Measurements from ENCODE around the gene ZNF597.

DNA sequence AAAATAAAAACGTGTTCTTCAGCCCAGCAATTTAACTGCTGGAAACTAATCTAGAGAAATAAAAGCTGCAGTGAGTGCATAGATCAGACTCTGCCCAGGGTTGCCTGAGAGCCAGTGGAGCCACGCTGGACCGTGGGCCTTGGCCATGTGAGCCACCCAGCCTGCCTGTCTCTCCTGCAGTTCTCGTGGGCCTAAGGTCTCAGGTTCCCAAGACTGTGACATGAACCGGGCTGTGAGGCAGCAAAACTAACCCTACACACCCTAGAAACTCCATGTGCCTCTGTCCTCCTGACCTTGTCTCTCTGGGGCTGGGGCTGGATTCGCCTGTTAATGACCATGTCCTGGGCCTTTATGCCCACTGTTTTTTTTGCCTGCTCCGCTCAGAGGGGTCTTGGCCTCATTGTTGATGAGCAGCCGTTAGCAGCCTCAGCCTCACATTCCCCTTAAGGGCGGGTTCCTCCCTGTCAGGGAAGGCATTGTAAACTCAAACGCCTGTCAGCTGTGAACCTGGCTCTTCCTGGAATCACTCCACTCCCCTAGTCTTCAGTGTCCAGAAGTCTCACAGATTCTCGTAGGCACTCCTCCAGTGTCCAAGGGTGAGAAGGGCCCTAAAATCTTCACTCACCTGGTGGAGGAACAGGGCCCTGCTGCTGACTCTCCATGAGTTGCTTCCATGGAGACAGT lies 35.1 kb upstream of the ZNF597 start:
- no peak for TF ChIP-seq JUNB (IDR thresholded peaks at IDR 0.05; ENCODE audit: unreplicated experiment)
- TF ChIP-seq EZH2 (IDR thresholded peaks at IDR 0.05; ENCODE audit: low read depth, unreplicated experiment), result no peak
- TF ChIP-seq, protein P1, sequence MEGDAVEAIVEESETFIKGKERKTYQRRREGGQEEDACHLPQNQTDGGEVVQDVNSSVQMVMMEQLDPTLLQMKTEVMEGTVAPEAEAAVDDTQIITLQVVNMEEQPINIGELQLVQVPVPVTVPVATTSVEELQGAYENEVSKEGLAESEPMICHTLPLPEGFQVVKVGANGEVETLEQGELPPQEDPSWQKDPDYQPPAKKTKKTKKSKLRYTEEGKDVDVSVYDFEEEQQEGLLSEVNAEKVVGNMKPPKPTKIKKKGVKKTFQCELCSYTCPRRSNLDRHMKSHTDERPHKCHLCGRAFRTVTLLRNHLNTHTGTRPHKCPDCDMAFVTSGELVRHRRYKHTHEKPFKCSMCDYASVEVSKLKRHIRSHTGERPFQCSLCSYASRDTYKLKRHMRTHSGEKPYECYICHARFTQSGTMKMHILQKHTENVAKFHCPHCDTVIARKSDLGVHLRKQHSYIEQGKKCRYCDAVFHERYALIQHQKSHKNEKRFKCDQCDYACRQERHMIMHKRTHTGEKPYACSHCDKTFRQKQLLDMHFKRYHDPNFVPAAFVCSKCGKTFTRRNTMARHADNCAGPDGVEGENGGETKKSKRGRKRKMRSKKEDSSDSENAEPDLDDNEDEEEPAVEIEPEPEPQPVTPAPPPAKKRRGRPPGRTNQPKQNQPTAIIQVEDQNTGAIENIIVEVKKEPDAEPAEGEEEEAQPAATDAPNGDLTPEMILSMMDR (conservative IDR thresholded peaks at IDR 0.05; ENCODE audit: low read depth in 2 of 2), result no peak
- TF ChIP-seq POLR2AphosphoS5 (IDR thresholded peaks at IDR 0.05; ENCODE audit: low read depth), result no peak
- no peak for TF ChIP-seq EZH2phosphoT487 (IDR thresholded peaks at IDR 0.05; ENCODE audit: unreplicated experiment)

All from GM23338 (cell line).